Kidney glomerular epithelial cell (primary cell): Measurements from ENCODE around the gene TMEM80.
"Not testable (repeated sequence)": the region's sequence is repeated elsewhere in the genome, so short reads cannot be mapped to it uniquely, and the experiment has no call there.

ENCODE experiments used
- DNase-seq: peaks from one replicate; lab custom pipeline; 2025; lab: John Stamatoyannopoulos, UW

TMEM80 gene

GRCh38 chr11:679271-680207 is 16.1 kb upstream of the TMEM80 start:
- DNase-seq = no peak

GRCh38 chr11:680476-680875 is 15.1 kb upstream of the TMEM80 start:
- DNase-seq = no peak

- no peak for DNase-seq
These were observed 14.6 kb upstream of the TMEM80 start for GRCh38 chr11:680970-681369.

GRCh38 chr11:686451-687243 is 9.0 kb upstream of the TMEM80 start:
- no peak for DNase-seq

GRCh38 chr11:687751-688150 is 7.9 kb upstream of the TMEM80 start:
- no peak for DNase-seq

- no peak for DNase-seq
These were observed 6.9 kb upstream of the TMEM80 start for GRCh38 chr11:688681-689080.

- DNase-seq = no peak
These were observed 6.0 kb upstream of the TMEM80 start for GRCh38 chr11:689625-690024.

- DNase-seq = not testable (repeated sequence)
These were observed 5.4 kb upstream of the TMEM80 start for GRCh38 chr11:690244-690643.

GRCh38 chr11:690738-691633 is 4.6 kb upstream of the TMEM80 start:
- no peak for DNase-seq

- DNase-seq = no peak
These were observed 3.7 kb upstream of the TMEM80 start for GRCh38 chr11:691710-692590.

- DNase-seq = no peak
These were observed 2.7 kb upstream of the TMEM80 start for GRCh38 chr11:692824-693414.

- no peak for DNase-seq
These were observed 2.2 kb upstream of the TMEM80 start for GRCh38 chr11:693415-693831.

- no peak for DNase-seq
These were observed 1.6 kb upstream of the TMEM80 start for GRCh38 chr11:693887-694562.

- DNase-seq = peak; percentile 96
These were observed 891 bp upstream of the TMEM80 start, which contains the start of gene DEAF1 for GRCh38 chr11:694563-695287. Gene DEAF1 (minus strand): TSS chr11:695222. CDS start chr11:695047, 175 bp downstream.

- no peak for DNase-seq
These were observed 403 bp upstream of the TMEM80 start for GRCh38 chr11:695288-695537.

GRCh38 chr11:696955-697491 is 1.4 kb downstream of the TMEM80 start:
- DNase-seq = peak; percentile 84

- peak; percentile 58 for DNase-seq
These were observed 2.2 kb downstream of the TMEM80 start for GRCh38 chr11:697811-698311.

GRCh38 chr11:698493-699115 is 3.0 kb downstream of the TMEM80 start:
- DNase-seq = no peak

GRCh38 chr11:699116-699508 is 3.5 kb downstream of the TMEM80 start:
- DNase-seq = no peak
